HG03095 (cell line): Measurements from ENCODE around the gene CDK19.

Experiments used
- ATAC-seq: cut with Tn5 transposase; IDR thresholded peaks from one replicate; pipeline ENCODE4 v1.9.1; 2021; ENCODE audit warnings: moderate library complexity; ENCODE audit not compliant: unreplicated experiment

The CDK19 gene

GRCh38 chr6:110665600-110665999 is 149.7 kb downstream of the CDK19 start:
- ATAC-seq, result no peak

DNA sequence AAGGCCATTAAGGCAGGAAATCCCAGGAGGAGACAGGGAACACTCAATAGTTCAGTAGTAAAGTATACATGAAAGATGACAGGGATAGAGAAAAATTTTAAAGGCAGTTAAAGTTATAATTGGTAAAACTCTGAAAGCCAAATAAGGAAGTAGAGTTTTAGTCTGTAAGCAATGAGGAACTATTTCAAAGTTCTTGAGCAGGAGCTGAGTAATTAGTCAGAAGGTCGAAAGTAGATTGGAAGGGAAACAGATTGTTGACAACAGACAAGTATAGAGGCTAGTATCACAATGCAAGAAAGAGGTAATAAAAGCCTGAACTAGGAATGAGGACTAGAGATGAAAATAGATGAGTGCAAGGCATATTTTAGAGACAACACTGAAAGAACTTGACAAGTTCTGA is 150.3 kb downstream of the CDK19 start:
- peak; percentile 57 for ATAC-seq

DNA sequence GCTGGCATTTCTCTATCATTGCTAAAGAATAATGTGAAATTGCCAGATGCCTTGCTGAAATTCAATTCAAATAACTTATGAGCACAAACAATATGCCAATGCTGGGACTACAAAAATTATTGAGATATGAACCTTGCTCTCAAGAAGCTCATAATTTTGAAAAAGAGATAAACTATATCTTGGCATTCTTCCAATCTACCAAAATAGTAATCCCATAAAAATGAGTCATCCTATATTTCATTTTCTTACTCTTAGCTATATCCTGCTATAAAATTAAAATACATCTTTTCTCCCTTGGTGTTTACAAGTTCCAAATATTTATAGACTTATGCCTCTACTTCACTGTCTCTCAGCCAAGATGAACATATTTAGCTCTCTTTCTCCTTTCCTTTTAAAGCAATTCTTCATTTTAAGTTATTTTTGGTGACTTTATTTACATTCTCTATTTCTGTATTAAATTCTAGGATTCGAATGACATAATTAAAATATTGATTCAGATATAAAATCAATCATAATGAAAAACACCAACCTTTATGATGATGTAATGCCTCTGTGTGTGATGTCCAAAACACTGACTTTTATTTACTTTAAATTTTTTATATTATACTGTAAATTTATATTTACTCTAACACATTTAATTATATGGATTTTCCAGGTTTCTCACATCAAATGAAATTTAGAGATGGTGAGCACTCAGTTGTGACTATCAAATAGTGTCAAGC is 152.6 kb downstream of the CDK19 start:
- no peak for ATAC-seq

- ATAC-seq, result no peak
Observed at GRCh38 chr6:110661414-110661813, 153.9 kb downstream of the CDK19 start.

DNA sequence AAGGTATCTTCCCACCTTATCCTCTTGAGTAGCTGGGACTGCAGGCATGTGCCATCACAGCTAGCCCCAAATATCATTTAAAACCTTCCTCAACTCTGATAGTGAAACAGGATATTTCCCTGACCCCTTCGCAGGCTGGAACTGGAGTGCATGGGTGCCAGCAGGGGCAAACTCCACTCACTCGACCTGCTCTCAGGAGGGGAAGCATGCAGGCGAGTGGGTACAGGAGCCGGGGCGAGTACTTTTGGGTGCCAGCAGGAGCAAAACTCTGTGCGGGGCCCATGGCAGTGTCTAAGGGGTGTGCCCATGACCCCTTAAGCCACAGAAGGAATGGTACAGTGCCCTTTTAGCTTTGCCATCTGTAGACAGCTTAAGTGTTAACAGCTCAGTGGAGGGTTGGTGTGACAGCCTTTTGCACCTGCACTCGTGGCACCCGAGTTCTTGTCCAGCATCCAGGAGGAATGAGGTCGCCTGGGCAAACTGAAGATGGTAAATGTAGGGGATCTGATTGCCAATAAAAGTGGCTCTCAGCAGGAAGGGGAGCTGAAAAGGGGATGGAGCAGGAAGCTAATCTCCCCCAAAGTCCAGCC is 155.1 kb downstream of the CDK19 start:
- ATAC-seq, result no peak

DNA sequence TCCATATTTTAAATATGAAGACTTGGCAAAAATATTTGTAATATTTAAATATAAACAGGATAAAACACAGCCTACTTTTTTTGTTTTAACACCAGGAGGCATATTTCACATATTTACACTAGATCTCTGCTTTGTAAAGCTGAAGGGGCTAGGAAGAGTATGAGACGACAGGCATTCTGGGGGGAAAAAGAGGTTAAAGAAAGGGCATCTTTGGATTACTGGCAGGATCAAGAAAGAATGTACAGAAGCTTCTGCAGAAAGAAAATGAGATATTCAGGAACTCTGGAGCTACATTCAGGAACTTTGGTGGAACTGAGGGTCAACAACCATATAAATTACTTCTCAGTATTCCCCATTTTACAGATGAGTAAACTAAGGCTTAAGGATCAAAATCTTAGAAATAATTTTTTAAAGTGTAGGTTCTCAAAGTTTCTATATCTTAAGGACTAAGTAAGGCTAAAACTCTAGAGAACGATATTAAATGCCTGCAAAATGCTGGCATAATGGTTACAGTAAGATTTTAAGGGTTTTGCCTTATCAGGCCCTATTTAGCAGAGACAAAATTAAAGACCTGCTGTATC is 156.5 kb downstream of the CDK19 start:
- ATAC-seq, result no peak

GRCh38 chr6:110656492-110656891 is 158.8 kb downstream of the CDK19 start:
- no peak for ATAC-seq

DNA sequence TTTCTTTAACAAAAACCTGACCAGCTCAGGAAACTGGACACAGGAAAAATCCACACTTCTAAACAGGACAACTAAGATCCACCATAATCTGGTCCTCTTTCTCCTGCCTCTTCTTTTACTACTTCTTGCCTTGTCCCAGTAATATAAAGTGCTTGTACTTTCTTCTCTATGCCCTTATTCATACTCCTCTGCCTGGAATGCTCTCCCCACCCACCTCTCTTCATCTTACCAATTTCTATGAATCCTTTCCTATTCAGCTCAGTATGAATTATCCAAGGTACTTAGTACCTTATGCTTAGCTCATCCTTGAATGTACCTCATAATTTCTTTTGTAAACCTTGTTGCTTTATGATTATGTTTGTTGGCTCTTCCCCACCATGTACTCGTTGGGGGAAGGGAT is 159.4 kb downstream of the CDK19 start:
- ATAC-seq, result no peak

DNA sequence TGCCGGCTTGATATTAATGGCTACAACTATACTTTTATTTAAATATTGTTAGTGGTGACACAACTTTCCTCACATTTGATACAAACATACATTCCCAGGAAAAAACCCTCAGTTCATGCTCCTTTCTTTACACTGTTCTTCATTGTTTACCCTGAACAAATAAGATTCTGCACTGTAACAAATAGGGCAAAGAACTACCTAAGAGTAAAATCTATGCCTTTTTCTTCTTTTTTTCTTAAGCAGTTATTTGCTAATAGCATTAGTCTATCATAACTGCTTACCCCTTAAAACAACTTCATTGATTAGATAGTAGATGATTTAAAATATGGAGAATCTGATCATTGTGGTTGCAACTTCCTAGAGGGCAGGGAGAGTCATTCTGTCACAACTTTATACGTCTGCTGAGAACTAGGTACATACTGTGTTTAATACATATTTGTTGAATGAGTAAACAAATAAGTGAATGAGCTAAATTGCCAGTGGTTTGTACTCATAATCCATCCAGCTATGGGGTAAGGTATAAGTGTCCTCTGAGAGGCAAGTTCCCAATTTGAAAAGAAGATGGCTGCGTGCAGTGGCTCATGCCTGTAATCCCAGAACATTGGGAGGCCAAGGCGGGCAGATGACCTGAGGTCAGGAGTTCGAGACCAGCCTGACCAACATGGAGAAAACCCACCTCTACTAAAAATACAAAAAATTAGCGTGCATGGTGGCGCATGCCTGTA is 161.0 kb downstream of the CDK19 start:
- ATAC-seq, result no peak

GRCh38 chr6:110653381-110653780 is 161.9 kb downstream of the CDK19 start:
- no peak for ATAC-seq

- ATAC-seq, result no peak
Observed at GRCh38 chr6:110652520-110652919, 162.7 kb downstream of the CDK19 start.

GRCh38 chr6:110650755-110651154 is 164.5 kb downstream of the CDK19 start:
- ATAC-seq, result no peak

- ATAC-seq, result no peak
Observed at GRCh38 chr6:110649704-110650103, 165.6 kb downstream of the CDK19 start.

GRCh38 chr6:110646951-110647910 is 168.0 kb downstream of the CDK19 start:
- no peak for ATAC-seq

DNA sequence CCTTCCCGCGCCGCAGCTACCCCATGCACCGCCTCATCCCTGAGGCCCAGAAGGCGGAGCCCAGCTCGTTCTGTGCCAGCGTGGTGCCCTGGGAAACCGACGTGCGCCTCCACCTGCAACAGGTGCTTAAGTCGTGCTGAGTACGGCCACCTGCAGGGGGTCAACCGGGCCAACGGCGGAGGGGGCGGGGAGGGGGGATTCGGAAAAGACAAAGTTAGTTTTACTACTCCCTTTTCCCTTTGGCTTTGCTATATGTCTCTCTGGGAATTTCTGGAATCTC is 168.9 kb downstream of the CDK19 start:
- no peak for ATAC-seq

DNA sequence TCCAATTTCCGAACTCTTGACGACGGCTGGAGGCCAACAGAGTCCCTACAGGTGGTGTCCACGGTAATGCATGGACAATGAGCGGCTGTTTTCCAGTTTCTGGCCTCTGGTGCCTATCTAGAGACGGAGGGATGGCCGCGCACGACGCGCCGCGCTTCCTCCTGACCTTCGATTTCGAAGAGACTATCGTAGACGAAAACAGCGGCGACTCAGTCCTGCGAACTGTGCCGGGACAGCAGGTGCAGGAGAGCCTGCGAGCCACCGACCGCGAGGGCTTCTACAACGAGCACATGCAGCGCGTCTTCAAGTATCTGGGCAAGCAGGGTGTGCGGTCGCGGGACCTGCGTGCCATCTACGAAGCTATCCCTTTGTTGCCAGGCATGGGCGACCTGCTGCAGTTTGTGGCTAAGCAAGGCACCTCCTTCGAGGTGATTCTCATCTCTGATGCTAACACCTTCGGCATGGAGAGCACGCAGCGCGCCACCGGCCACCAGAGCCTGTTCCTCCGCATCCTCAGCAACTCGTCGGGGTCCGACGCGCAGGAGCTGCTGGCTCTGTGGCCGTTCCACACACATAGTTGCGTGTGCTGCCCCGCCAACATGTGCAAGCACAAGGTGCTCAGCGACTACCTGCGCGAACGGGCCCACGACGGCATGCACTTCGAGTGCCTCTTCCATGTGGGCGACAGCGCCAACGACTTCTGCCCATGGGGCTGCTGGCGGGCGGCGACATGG is 169.4 kb downstream of the CDK19 start:
- no peak for ATAC-seq

DNA sequence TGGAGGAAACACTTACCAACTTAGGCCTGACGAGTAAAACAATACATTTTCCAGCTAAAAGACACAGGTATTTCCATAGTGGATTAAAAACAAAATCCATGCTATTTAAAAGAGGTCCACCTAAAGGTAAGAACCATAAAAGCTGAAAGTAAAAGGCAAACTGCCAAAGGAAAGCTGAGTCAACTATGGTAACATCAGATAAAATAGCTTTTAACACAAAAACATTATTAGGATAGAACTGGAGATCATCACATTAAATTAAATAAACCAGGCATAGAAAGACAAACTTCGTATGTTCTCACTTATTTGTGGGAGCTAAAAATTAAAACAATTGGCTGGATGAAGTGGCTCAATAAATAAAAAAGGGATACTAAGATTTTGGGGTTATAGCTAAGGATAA is 172.1 kb downstream of the CDK19 start:
- ATAC-seq, result no peak

GRCh38 chr6:110642711-110643110 is 172.6 kb downstream of the CDK19 start:
- ATAC-seq, result no peak

- no peak for ATAC-seq
Observed at GRCh38 chr6:110636781-110637180, 178.5 kb downstream of the CDK19 start.

DNA sequence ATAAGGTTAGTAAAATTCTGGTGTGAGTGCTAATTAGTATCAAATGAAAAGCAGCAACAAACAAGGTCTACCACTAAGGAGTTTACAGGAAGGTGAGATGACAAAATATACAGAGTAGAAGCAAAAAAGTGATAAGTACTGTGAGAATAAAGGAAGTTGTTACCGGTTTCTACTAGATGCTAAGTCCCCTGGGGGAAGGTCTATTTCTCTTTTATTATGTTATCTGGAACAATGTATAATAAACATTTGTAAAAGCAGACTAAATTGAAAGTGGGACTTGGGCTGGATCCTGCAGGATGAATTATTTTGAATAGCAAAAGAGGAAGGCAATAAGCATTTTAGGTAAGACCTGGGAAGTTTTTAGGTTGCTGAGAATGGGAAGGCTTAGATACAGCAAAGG is 180.2 kb downstream of the CDK19 start:
- ATAC-seq, result no peak
